ENCODE data around the gene PAM.

Gene PAM

GRCh38 chr5:102999191-102999590 is 244.1 kb downstream of the PAM start:
- TF ChIP-seq CTCF (IDR thresholded peaks at IDR 0.05), result no peak

GRCh38 chr5:103000089-103000488 is 245.0 kb downstream of the PAM start:
- no peak for TF ChIP-seq CTCF (IDR thresholded peaks at IDR 0.05)

- no peak for TF ChIP-seq CTCF (IDR thresholded peaks at IDR 0.05)
These were observed 248.8 kb downstream of the PAM start for GRCh38 chr5:103003872-103004271.

- no peak for TF ChIP-seq CTCF (IDR thresholded peaks at IDR 0.05)
These were observed 250.2 kb downstream of the PAM start for GRCh38 chr5:103005276-103005675.

GRCh38 chr5:103006921-103007320 is 251.8 kb downstream of the PAM start:
- no peak for TF ChIP-seq CTCF (IDR thresholded peaks at IDR 0.05)

- no peak for TF ChIP-seq CTCF (IDR thresholded peaks at IDR 0.05)
These were observed 255.1 kb downstream of the PAM start for GRCh38 chr5:103010168-103010567.

GRCh38 chr5:103013933-103014552 is 258.9 kb downstream of the PAM start:
- no peak for TF ChIP-seq CTCF (IDR thresholded peaks at IDR 0.05)

GRCh38 chr5:103014983-103015382 is 259.9 kb downstream of the PAM start:
- TF ChIP-seq CTCF (IDR thresholded peaks at IDR 0.05), result no peak

Measured in LNCAP (cell line).